Right atrium auricular region (tissue), 2 donors: ENCODE data around the gene SPAG6. TPM values are rescaled to one million over a fixed set of nuclear protein-coding genes. Genes with fewer than 3 reads are reported as not detected.

ENCODE experiments used
- DNase-seq: peaks from one replicate; pipeline ENCODE4 v3.0.0-alpha.2; 2019; ENCODE audit warnings: low spot score
- H3K27ac ChIP-seq, 2 donors: fragments of 200-600 bp; sonication (generic); 1 replicate in 1 of 2; 2 replicates in 1 of 2; pipeline ENCODE4 v1.5.1; 2016 to 2019
- H3K27me3 ChIP-seq, 2 donors: fragments of 200-600 bp; sonication (generic); one replicate each; pipeline versions ENCODE4 v1.5.1 to v1.6.0; 2017 to 2019
- H3K36me3 ChIP-seq: fragments of 200-600 bp; sonication (generic); one replicate; pipeline ENCODE4 v1.5.1; 2016
- H3K4me1 ChIP-seq, 2 donors: fragments of 200-600 bp; sonication (generic); one replicate each; pipeline versions ENCODE4 v1.5.1 to v1.6.0; 2017 to 2019
- H3K4me3 ChIP-seq, 2 donors: fragments of 200-600 bp; sonication (generic); 1 replicate in 1 of 2; 2 replicates in 1 of 2; pipeline ENCODE4 v1.5.1; 2017 to 2019; ENCODE audit warnings: mild to moderate bottlenecking in 1 of 2, moderate library complexity in 1 of 2
- H3K9me3 ChIP-seq, 2 donors: fragments of 200-600 bp; sonication (generic); one replicate each; pipeline ENCODE4 v1.5.1; 2019
- total RNA-seq, 2 donors: library from RNA; depleted of rRNA; stranded (reverse); fragments of >200 nt; gene quantifications; one replicate each; pipeline ENCODE4 v1.1.0, GENCODE V29; 2016
- TF ChIP-seq, protein P1 (sequence below), 2 donors: fragments of 200-600 bp; sonication (generic); IDR thresholded peaks; one replicate each; pipeline ENCODE4 v1.5.1; 2019; ENCODE audit warnings: antibody characterized with exemption in 2 of 2

Gene SPAG6
- total RNA-seq, 2 donors from 2014 or later, result not detected

DNA sequence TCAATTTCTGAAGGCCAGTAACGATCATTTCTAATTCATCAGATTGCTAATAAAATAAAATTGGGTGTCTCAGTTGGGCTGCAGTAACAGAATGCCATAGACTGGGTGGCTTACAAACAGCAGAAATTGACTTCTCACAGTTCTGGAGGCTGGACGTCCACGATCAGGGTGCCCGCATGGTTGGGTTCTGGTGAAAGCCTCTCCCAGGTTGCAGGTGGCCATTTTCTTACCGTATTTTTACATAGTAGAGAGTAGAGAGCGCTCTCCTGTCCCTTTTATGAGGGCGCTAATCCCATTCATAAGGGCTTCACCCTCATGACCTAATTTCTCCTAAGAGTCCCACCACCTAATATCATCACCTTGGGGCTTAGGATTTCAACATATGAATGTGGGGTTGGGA lies 106.0 kb downstream of the SPAG6 start:
- no peak overlapping the region for H3K4me3 ChIP-seq
- TF ChIP-seq, protein P1, sequence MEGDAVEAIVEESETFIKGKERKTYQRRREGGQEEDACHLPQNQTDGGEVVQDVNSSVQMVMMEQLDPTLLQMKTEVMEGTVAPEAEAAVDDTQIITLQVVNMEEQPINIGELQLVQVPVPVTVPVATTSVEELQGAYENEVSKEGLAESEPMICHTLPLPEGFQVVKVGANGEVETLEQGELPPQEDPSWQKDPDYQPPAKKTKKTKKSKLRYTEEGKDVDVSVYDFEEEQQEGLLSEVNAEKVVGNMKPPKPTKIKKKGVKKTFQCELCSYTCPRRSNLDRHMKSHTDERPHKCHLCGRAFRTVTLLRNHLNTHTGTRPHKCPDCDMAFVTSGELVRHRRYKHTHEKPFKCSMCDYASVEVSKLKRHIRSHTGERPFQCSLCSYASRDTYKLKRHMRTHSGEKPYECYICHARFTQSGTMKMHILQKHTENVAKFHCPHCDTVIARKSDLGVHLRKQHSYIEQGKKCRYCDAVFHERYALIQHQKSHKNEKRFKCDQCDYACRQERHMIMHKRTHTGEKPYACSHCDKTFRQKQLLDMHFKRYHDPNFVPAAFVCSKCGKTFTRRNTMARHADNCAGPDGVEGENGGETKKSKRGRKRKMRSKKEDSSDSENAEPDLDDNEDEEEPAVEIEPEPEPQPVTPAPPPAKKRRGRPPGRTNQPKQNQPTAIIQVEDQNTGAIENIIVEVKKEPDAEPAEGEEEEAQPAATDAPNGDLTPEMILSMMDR (IDR thresholded peaks at IDR 0.05), result no peak

DNA sequence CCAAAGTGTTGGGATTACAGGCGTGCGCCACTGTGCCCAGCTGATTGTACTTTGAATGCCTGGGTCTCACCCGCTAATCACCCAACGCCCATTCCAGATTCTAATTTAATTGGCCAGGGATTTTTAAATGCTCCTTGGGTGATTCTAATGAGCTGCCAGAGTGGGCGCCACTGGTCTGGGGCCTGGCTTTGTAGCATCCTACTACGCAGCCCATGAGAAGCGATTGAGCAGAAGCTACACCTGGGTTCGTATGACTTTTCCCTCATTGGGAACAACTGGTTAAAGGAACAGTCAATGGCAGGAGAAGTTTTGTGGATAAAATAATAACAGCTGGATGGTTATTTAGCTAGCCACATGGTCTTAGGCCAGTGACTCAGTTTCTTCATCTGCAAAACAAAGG lies 108.0 kb downstream of the SPAG6 start:
- DNase-seq, result no peak
- no peaks in the 10 kb centered on the region for H3K9me3 ChIP-seq
- H3K27ac ChIP-seq, result no peak overlapping the region
- no peak overlapping the region for H3K4me3 ChIP-seq
- no peaks in the 10 kb centered on the region for H3K36me3 ChIP-seq
- H3K4me1 ChIP-seq, result no peaks in the 10 kb centered on the region
- TF ChIP-seq, protein P1 (IDR thresholded peaks at IDR 0.05), result no peak
- no peaks in the 10 kb centered on the region for H3K27me3 ChIP-seq

More for the DNA sequence above, 106.0 kb downstream of the SPAG6 start:
- Histone ChIP-seq H3K9me3 (no peaks in the 10 kb centered on the region), H3K27ac (no peak overlapping the region), H3K36me3 (no peaks in the 10 kb centered on the region), H3K27me3 (no peaks in the 10 kb centered on the region), H3K4me1 (no peaks in the 10 kb centered on the region)
- no peak for DNase-seq

DNA sequence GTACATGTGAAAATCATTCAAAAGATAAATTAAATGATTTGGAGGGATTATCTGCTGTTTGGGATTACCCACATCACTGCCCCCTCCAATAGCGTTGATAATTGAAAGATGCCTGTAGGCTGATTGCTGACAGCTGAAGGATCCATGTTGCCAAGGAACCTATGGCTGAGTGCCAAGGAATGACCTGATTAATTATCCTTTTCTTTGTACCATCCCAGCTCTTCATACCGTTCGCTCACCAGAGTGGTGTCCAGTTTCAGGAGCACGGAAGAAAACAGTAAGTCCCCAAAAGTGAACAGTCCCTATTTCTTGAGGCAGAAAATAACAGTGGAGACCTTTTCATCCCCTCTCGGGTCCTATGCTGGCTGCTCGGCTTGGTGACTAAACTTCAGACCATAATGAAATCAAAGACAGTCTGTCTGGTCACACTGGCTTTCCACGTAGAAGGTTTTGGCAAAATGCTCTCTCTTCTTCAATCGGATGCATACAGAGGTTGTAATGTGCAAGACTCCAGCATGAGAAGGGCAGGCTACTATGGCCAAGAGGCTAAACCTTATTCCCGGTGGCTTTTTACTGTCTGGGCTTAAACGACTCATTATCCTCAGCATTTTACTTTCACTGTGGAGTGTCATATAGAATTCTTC lies 108.8 kb downstream of the SPAG6 start:
- no peaks in the 10 kb centered on the region for H3K27me3 ChIP-seq
- H3K4me3 ChIP-seq, result no peak overlapping the region
- DNase-seq, result no peak
- H3K4me1 ChIP-seq, result no peaks in the 10 kb centered on the region
- H3K36me3 ChIP-seq, result no peaks in the 10 kb centered on the region
- TF ChIP-seq, protein P1 (IDR thresholded peaks at IDR 0.05), result no peak
- no peak overlapping the region for H3K27ac ChIP-seq
- no peaks in the 10 kb centered on the region for H3K9me3 ChIP-seq

DNA sequence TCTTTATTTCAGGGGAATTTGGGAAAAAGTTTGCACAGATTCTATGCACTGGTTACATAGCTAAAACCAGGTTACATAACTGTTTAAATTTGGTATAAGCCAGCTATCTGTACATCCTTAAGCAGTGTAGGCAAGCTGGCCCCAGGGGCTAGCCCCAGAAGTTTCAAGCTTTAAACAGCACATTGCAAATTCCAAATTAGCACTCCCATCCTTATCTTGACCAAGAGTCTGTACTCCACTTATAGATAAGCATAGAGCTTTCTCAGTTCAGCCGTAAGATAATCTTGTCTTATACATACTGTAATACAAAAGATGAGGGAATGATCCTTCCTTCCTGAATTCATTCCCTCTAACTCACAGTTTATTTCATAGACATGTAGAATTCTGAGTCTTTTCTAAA lies 109.3 kb downstream of the SPAG6 start:
- no peak overlapping the region for H3K27ac ChIP-seq
- DNase-seq, result no peak
- H3K4me1 ChIP-seq, result no peaks in the 10 kb centered on the region
- no peaks in the 10 kb centered on the region for H3K9me3 ChIP-seq
- TF ChIP-seq, protein P1 (IDR thresholded peaks at IDR 0.05), result no peak
- H3K36me3 ChIP-seq, result no peaks in the 10 kb centered on the region
- no peaks in the 10 kb centered on the region for H3K27me3 ChIP-seq
- no peak overlapping the region for H3K4me3 ChIP-seq

DNA sequence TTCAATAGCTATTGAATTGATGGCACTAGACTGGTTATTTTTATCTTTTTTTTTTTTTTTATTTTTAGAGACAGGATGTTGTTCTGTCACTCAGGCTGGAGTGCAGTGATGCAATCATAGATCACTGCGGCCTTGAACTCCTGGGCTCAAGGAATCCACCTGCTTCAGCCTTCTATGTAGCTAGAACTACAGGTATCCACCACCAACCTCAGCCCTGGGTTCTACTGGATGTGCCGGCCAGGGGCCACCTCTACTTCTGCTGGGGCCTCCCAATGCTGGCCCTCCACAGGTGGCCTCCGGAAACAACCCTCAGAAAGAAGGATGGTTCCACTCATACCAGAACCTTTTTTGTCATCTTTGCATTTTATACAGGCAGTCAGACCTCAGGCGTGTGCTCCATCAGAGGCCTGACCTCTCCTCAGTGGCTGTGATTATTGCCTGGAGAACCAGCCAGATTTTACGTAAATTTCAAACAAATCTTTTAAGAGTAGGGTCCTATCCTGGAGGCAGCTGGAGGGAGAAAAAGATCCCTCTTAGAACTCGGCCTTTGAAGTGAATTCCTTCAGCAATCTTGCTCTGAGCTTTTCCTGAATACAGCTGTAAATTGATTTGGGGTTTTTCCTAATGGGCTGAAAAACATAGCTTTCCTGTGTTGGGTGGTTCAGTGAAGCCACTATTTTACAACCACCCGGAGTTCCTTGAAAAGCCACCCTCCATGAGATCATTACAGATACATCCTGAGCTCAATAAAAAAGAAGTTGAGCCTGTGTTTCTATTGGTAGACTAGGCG lies 110.0 kb downstream of the SPAG6 start:
- no peak for DNase-seq
- no peak overlapping the region for H3K27ac ChIP-seq
- TF ChIP-seq, protein P1 (IDR thresholded peaks at IDR 0.05), result no peak
- H3K36me3 ChIP-seq, result no peaks in the 10 kb centered on the region
- no peaks in the 10 kb centered on the region for H3K27me3 ChIP-seq
- H3K9me3 ChIP-seq, result no peaks in the 10 kb centered on the region
- H3K4me3 ChIP-seq, result no peak overlapping the region
- H3K4me1 ChIP-seq, result no peaks in the 10 kb centered on the region
